BJ (cell line): Measurements from ENCODE around the gene LIMK1. TPM values are rescaled to one million over a fixed set of nuclear protein-coding genes. Genes with fewer than 3 reads are reported as not detected.

Experiments used
- CTCF ChIA-PET: fragments of 350-600 bp; formaldehyde crosslinking; extraction: SDS; loops from one replicate; lab custom pipeline; 2021; ENCODE audit warnings: antibody characterized with exemption, inconsistent platforms; lab: Yijun Ruan, JAX
- POLR2A ChIA-PET: fragments of 300-600 bp; sonication (Branson Sonifier 250); formaldehyde crosslinking; extraction: SDS; loops from one replicate; lab custom pipeline; 2021; ENCODE audit warnings: antibody characterized with exemption; lab: Charles Lee
- DNase-seq: peaks from one replicate; pipeline ENCODE4 v3.0.0-alpha.2; 2011; ENCODE audit warnings: low read depth
- H3K27me3 ChIP-seq: 2 replicates; pipeline ENCODE4 v1.6.0; 2011; ENCODE audit warnings: low read length; ENCODE audit not compliant: control insufficient read depth, insufficient read depth
- H3K36me3 ChIP-seq: 2 replicates; pipeline ENCODE4 v1.5.1; 2011; ENCODE audit warnings: low read length; ENCODE audit not compliant: control insufficient read depth, insufficient read depth
- H3K4me3 ChIP-seq: 2 replicates; pipeline ENCODE4 v1.5.1; 2011; ENCODE audit warnings: low read depth, mild to moderate bottlenecking, control low read depth, low read length
- polyA plus RNA-seq: library from polyadenylated mRNA; depleted of rRNA; stranded (reverse); fragments of >200 nt; gene quantifications from 2 replicates; pipeline ENCODE4 v1.2.3, GENCODE V29; 2011
- TF ChIP-seq, protein P1 (sequence below): IDR thresholded peaks from 2 replicates; pipeline ENCODE4 v1.5.1; 2011; ENCODE audit warnings: low read depth, mild to moderate bottlenecking, control low read depth, inconsistent platforms, low read length, moderate library complexity; ENCODE audit not compliant: insufficient read depth

Gene LIMK1
- polyA plus RNA-seq, 1 experiment, result 45.7 TPM

DNA sequence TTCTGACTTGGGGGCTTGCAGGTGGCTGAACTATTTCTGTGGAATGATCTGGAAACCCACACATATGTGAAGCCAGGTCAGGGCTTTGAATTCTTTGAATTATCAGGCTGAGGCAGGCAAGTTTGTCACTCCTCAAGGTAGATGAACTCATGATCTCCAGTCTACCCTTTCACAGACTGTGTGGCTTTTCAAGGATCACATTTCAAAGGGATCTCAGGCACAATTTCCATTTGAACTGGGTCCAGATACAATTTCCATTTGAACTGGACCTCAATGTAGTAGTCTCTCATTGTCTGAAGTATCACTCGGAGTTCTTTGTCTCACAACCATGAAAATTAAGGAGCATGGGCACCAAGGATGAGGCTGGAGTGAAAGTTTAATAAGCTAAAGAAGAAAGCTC lies 64.9 kb downstream of the LIMK1 start:
- no peak for DNase-seq
- TF ChIP-seq, protein P1, sequence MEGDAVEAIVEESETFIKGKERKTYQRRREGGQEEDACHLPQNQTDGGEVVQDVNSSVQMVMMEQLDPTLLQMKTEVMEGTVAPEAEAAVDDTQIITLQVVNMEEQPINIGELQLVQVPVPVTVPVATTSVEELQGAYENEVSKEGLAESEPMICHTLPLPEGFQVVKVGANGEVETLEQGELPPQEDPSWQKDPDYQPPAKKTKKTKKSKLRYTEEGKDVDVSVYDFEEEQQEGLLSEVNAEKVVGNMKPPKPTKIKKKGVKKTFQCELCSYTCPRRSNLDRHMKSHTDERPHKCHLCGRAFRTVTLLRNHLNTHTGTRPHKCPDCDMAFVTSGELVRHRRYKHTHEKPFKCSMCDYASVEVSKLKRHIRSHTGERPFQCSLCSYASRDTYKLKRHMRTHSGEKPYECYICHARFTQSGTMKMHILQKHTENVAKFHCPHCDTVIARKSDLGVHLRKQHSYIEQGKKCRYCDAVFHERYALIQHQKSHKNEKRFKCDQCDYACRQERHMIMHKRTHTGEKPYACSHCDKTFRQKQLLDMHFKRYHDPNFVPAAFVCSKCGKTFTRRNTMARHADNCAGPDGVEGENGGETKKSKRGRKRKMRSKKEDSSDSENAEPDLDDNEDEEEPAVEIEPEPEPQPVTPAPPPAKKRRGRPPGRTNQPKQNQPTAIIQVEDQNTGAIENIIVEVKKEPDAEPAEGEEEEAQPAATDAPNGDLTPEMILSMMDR, result no peak
- Histone ChIP-seq H3K27me3 (no peaks in the 10 kb centered on the region), H3K36me3 (no peaks in the 10 kb centered on the region), H3K4me3 (no peak overlapping the region)
- POLR2A ChIA-PET, result no interaction called here
- CTCF ChIA-PET, result no interaction called here

DNA sequence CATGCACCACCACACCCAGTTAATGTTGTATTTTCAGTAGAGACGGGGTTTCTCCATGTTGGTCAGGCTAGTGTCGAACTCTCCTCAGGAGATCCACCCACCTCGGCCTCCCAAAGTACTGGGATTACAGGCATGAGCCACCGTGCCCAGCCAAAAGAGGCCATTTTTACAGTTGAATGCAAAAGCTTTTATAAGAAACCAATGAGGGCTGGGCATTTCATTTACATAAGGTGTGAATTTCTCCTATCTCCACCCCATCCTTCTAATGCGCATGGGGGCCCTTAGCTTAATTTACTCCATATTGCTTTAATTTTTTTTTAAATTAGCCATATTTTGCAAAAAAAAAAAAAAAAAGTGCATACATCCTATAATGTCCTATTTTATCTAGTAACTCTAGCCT lies 65.5 kb downstream of the LIMK1 start:
- ChIA-PET POLR2A (no interaction called here), CTCF (no interaction called here)
- Histone ChIP-seq H3K4me3 (no peak overlapping the region), H3K36me3 (no peaks in the 10 kb centered on the region), H3K27me3 (no peaks in the 10 kb centered on the region)
- TF ChIP-seq, protein P1, result no peak
- DNase-seq, result no peak

DNA sequence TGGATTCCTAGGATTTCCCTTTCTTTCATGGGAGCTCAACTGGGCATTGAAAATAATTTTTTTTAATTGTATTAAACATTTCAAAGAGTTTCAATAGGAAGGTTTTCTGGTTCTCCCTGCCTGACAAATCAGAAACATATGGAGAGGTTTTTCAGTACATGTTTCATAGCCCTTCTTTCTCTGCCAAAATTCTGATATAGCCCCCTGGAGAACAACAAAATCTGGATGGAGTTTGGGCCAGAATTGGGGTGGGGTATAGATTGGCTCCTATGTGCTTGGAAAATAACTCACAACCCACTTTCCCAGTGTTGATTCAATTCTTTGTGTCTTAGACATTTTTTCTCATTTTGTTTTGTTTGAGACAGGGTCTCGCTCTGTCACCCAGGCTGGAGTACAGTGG lies 66.0 kb downstream of the LIMK1 start:
- no peak for DNase-seq
- no peak overlapping the region for H3K4me3 ChIP-seq
- H3K27me3 ChIP-seq, result no peaks in the 10 kb centered on the region
- no peaks in the 10 kb centered on the region for H3K36me3 ChIP-seq
- ChIA-PET CTCF (no interaction called here), POLR2A (no interaction called here)
- TF ChIP-seq, protein P1, result no peak

DNA sequence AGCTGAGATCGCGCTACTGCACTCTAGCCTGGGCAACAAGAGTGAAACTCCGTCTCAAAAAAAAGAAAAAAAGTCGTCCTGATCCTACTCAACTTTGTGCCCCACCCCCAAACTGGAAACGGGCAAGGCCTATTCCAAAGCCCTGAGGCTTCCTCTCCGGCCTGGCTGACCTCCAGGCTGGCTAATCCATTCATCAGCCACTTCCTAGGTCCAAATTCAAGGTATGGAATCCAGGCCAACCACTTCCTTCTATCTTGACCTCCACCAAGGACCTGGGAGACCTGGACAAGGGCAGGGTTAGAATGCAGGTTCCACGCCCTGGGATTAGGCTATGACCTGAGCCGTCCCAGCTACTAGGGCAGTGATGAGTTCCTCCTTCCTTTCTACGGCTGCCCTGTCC lies 70.1 kb downstream of the LIMK1 start:
- TF ChIP-seq, protein P1, result no peak
- H3K27me3 ChIP-seq, result no peaks in the 10 kb centered on the region
- DNase-seq, result no peak
- H3K36me3 ChIP-seq, result no peaks in the 10 kb centered on the region
- CTCF ChIA-PET, result no interaction called here
- no peak overlapping the region for H3K4me3 ChIP-seq
- POLR2A ChIA-PET, result no interaction called here

DNA sequence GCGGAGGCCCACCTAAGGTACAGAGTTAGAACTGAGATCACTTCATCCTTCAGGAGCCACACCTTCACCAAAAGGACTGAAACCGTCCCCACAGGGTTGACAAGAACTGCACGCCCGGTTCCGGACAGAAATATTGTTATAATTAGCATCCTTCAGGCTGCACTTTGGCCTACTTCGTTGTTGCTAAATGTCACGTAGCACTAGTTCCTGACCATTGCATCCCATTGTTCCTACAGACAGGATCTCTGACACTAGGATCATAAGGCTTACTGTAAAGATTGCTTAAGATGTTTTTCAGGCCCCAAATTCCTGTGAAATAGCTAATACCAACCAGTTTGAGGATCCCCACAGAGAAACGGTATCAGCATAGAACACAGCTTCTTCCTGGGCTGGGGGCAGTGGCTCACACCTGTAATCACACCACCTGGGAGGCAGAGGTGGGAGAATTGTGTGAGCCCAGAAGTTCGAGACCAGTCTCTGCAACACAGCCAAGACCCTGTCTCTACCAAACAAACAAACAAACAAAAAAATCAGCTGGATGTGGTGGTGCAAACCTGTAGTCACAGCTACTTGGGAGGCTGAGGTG lies 72.3 kb downstream of the LIMK1 start:
- H3K4me3 ChIP-seq, result no peak overlapping the region
- no peak for DNase-seq
- no peaks in the 10 kb centered on the region for H3K36me3 ChIP-seq
- ChIA-PET POLR2A (no interaction called here), CTCF (interaction anchor here (1.2 kb wide), 1 partner anchor 58 kb away, joined by 3 read pairs; no protein-coding TSS in a partner anchor)
- H3K27me3 ChIP-seq, result no peaks in the 10 kb centered on the region
- TF ChIP-seq, protein P1, result no peak
